Psoas muscle (tissue), 8 donors: ENCODE data around the gene SLC38A1. TPM values are rescaled to one million over a fixed set of nuclear protein-coding genes. Genes with fewer than 3 reads are reported as not detected.

Experiments
- ATAC-seq, 4 donors: fragments of 200-7000 bp; cut with Tn5 transposase; one replicate each; pipeline ENCODE4 v1.9.1; 2020; ENCODE audit warnings: moderate library complexity in 3 of 4, mild to moderate bottlenecking in 2 of 4
- DNase-seq, 2 donors: peaks; one replicate each; pipeline ENCODE4 v3.0.0-alpha.2; 2020
- H3K27ac ChIP-seq: fragments of 200-600 bp; one replicate; pipeline ENCODE4 v1.8.0; 2022
- H3K27me3 ChIP-seq, 3 donors: fragments of 200-600 bp in 1 of 3; one replicate each; pipeline versions ENCODE4 v1.6.1 to v1.8.0; 2013 to 2022; ENCODE audit warnings: low read length in 2 of 3, mild to moderate bottlenecking in 2 of 3, moderate library complexity in 1 of 3; ENCODE audit not compliant: insufficient read depth in 3 of 3
- H3K36me3 ChIP-seq, 2 donors: fragments of 200-600 bp in 1 of 2; one replicate each; pipeline versions ENCODE4 v1.6.1 to v1.8.0; 2013 to 2022; ENCODE audit warnings: low read depth in 1 of 2, mild to moderate bottlenecking in 1 of 2, moderate library complexity in 1 of 2; ENCODE audit not compliant: insufficient read depth in 1 of 2
- H3K4me1 ChIP-seq: fragments of 200-600 bp; one replicate; pipeline ENCODE4 v1.8.0; 2022
- H3K4me3 ChIP-seq: fragments of 200-600 bp; one replicate; pipeline ENCODE4 v1.8.0; 2022; ENCODE audit warnings: mild to moderate bottlenecking
- H3K9me3 ChIP-seq: fragments of 200-600 bp; one replicate; pipeline ENCODE4 v1.8.0; 2022
- WGBS, 3 donors: extraction: QIAGEN DNeasy Blood & Tissue Kit; methylation state at CpG; one replicate each; pipeline versions ENCODE4 v1.1.6 to v1.1.7; 2013; 5-methylcytosine and 5-hydroxymethylcytosine counted together
- intact Hi-C, 2 donors: fragments of 100-400 bp; cut with DNase I; formaldehyde crosslinking; loops; one replicate each; pipeline versions ENCODE4 v1.11.0 to v1.14.2; 2022
- polyA plus RNA-seq, 3 donors: library from polyadenylated mRNA; stranded (reverse); fragments of 200-250 nt; gene quantifications; one replicate each; pipeline ENCODE4 v1.2.3, GENCODE V29; 2013
- total RNA-seq, 4 donors: library from RNA; stranded (reverse); fragmentation: NEBNext Ultra II Directional in 2 of 4; extraction: Animal tissue kit (Norgen Biotek cat#: 25700) in 2 of 4; gene quantifications; one replicate each; pipeline versions ENCODE4 v1.2.1 to v1.2.4, GENCODE V29; 2021 to 2023
- TF ChIP-seq, protein P1 (sequence below): fragments of 200-600 bp; IDR thresholded peaks from one replicate; pipeline ENCODE4 v1.8.0; 2022; ENCODE audit warnings: antibody characterized with exemption
- donor health status: healthy with polysubstance abuse.
- donor health status: DM: no; HTN: no; CAD: no; lungs with moderate emphysema.
- donor health status: Bipolar disorder and iron deficiency.
- donor health status: healthy.
- donor health status: DM: yes; HTN: yes; CAD: no.
- donor health status: DM: no; HTN: no; CAD: no.
- donor health status: DM: no; HTN: no; CAD: no.
- donor health status: DM: yes; HTN: yes; CAD: no.

The SLC38A1 gene
- total and polyA plus RNA-seq, 7 donors, result 17.3 to 338 (median 50.6) TPM

GRCh38 chr12:46269429-46270241 is 792 bp upstream of the SLC38A1 start:
- no peaks in the 10 kb centered on the region for H3K36me3 ChIP-seq
- peaks cover 6% of the 10 kb centered on the region for H3K4me1 ChIP-seq
- H3K27ac ChIP-seq, result peak overlapping the region; percentile 78
- TF ChIP-seq, protein P1, sequence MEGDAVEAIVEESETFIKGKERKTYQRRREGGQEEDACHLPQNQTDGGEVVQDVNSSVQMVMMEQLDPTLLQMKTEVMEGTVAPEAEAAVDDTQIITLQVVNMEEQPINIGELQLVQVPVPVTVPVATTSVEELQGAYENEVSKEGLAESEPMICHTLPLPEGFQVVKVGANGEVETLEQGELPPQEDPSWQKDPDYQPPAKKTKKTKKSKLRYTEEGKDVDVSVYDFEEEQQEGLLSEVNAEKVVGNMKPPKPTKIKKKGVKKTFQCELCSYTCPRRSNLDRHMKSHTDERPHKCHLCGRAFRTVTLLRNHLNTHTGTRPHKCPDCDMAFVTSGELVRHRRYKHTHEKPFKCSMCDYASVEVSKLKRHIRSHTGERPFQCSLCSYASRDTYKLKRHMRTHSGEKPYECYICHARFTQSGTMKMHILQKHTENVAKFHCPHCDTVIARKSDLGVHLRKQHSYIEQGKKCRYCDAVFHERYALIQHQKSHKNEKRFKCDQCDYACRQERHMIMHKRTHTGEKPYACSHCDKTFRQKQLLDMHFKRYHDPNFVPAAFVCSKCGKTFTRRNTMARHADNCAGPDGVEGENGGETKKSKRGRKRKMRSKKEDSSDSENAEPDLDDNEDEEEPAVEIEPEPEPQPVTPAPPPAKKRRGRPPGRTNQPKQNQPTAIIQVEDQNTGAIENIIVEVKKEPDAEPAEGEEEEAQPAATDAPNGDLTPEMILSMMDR, result no peak
- peak overlapping the region; percentile 75 for H3K4me3 ChIP-seq
- peaks cover 0 to 10% (median 0%) of the 10 kb centered on the region in 3 donors for H3K27me3 ChIP-seq
- ATAC-seq, result peak in 2 of 4 donors; percentile 29 to 36
- no peaks in the 10 kb centered on the region for H3K9me3 ChIP-seq
- WGBS, 3 donors, result 40 to 54% (median 49%) methylated on average over 38 to 42 of the region's 42 CpGs
- no peak for DNase-seq
- intact Hi-C loops, result loop anchor here in 1 of 2 donors (5.0 kb wide), 2 partner anchors 47 to 393 kb away; no protein-coding TSS in a partner anchor

GRCh38 chr12:46267825-46268582 is 839 bp downstream of the SLC38A1 start:
- ATAC-seq (peak in 3 of 4 donors; percentile 9 to 36 (median 31)), DNase-seq (peak in 1 of 2 donors; percentile 19)
- H3K4me1 ChIP-seq, result peaks cover 15% of the 10 kb centered on the region
- intact Hi-C loops, result loop anchor here in 1 of 2 donors (5.0 kb wide), 2 partner anchors 46 to 394 kb away; no protein-coding TSS in a partner anchor
- H3K4me3 ChIP-seq, result peak overlapping the region; percentile 75
- 1% methylated on average over 48 of the region's 48 CpGs for WGBS, 3 donors
- peaks cover 0 to 10% (median 0%) of the 10 kb centered on the region in 3 donors for H3K27me3 ChIP-seq
- TF ChIP-seq, protein P1, result no peak
- no peaks in the 10 kb centered on the region for H3K9me3 ChIP-seq
- no peaks in the 10 kb centered on the region for H3K36me3 ChIP-seq
- peak overlapping the region; percentile 78 for H3K27ac ChIP-seq

GRCh38 chr12:46267575-46267824 is 1.3 kb downstream of the SLC38A1 start:
- DNase-seq, result peak in 1 of 2 donors; percentile 57
- H3K4me1 ChIP-seq, result peaks cover 15% of the 10 kb centered on the region
- peak overlapping the region; percentile 75 for H3K4me3 ChIP-seq
- peak in 1 of 4 donors; percentile 11 for ATAC-seq
- peaks cover 0 to 10% (median 0%) of the 10 kb centered on the region in 3 donors for H3K27me3 ChIP-seq
- peak overlapping the region; percentile 78 for H3K27ac ChIP-seq
- 1 to 4% (median 1%) methylated on average over 18 to 19 of the region's 19 CpGs for WGBS, 3 donors
- H3K36me3 ChIP-seq, result no peaks in the 10 kb centered on the region
- intact Hi-C loops, result loop anchor here in 1 of 2 donors (5.0 kb wide), 2 partner anchors 45 to 395 kb away; no protein-coding TSS in a partner anchor
- TF ChIP-seq, protein P1, result no peak
- H3K9me3 ChIP-seq, result no peaks in the 10 kb centered on the region

DNA sequence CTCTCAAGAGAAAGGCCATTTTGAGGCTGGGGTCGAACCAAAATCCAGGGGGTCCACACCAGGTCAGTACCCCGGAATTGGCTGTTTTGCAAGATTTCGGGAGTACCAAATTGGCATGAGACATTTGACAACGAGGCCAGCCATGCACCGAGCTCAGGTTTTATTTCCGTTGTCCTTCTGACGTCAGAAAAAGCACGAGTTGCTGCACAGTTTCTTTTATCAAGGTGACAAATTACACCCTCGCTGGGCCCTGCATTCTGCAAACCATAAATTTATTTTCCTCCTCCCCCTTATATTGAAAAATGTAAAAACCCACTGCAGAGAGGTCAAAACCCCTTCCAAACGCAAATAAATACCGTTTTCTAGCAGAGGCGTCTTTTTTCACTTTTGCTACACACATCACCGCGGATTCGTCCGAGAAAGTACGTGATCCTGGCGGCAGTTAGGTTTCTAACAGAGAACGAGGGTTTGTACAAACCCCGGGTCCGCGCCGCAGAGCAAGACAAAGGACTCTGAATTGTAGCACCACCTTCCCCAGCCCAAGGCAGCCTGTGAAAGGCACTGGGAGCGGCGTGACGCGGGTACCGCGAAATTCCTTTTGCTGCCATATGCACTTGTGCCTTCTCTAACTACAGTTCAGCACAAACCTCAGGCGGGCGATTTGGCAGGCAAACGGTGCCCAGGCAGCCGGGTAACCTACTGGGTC is 1.8 kb downstream of the SLC38A1 start:
- Histone ChIP-seq H3K4me1 (peaks cover 15% of the 10 kb centered on the region), H3K9me3 (no peaks in the 10 kb centered on the region), H3K4me3 (peak overlapping the region; percentile 75), H3K27ac (peak overlapping the region; percentile 78), H3K27me3 (peaks cover 0 to 10% (median 0%) of the 10 kb centered on the region in 3 donors), H3K36me3 (no peaks in the 10 kb centered on the region)
- ATAC-seq (peak in 3 of 4 donors; percentile 25 to 52 (median 47)), DNase-seq (peak; percentile 39 to 52)
- TF ChIP-seq, protein P1, result no peak
- intact Hi-C loops, result loop anchor here in 1 of 2 donors (5.0 kb wide), 2 partner anchors 45 to 395 kb away; no protein-coding TSS in a partner anchor
- 4 to 7% (median 5%) methylated on average over 33 of the region's 33 CpGs for WGBS, 3 donors
